Measurements from ENCODE around the gene NBDY. TPM values are rescaled to one million over a fixed set of nuclear protein-coding genes. Genes with fewer than 3 reads are reported as not detected.
"Not testable (repeated sequence)": the region's sequence is repeated elsewhere in the genome, so short reads cannot be mapped to it uniquely, and the experiment has no call there.

Gene NBDY
- 90.1 TPM for total RNA-seq (ENCODE audit: unreplicated experiment)
- long read RNA-seq, transcript NBDY-201 (3 exons, 1,529 nt) = major isoform, 115 of 120 reads
- long read RNA-seq, partial matches to known transcripts = 0 of 120 reads
- long read RNA-seq, other reads (novel, unspliced or antisense) = 1 of 120 reads

- peak; percentile 18 for DNase-seq (ENCODE audit: low spot score)
- Mint-ChIP-seq H3K9me3 (ENCODE audit: unreplicated experiment) (no peaks in the 10 kb centered on the region), H3K4me1 (ENCODE audit: unreplicated experiment) (no peaks in the 10 kb centered on the region), H3K27ac (ENCODE audit: unreplicated experiment) (peak within 1 kb of the TSS; percentile 91), H3K27me3 (ENCODE audit: unreplicated experiment) (peaks cover 5% of the 10 kb centered on the region), H3K36me3 (ENCODE audit: low read depth, unreplicated experiment) (no peaks in the 10 kb centered on the region), H3K4me3 (ENCODE audit: unreplicated experiment) (peak within 1 kb of the TSS; percentile 96)
- TF ChIP-seq CTCF (IDR thresholded peaks at IDR 0.05; ENCODE audit: unreplicated experiment) = no peak
Observed at GRCh38 chrX:56729152-56729850, at the start of gene NBDY. NBDY (plus strand) TSS chrX:56729243; CDS start chrX:56729354, 111 bp downstream.

- not testable (repeated sequence) for H3K4me3 Mint-ChIP-seq (ENCODE audit: unreplicated experiment); H3K4me1 Mint-ChIP-seq (ENCODE audit: unreplicated experiment); H3K36me3 Mint-ChIP-seq (ENCODE audit: low read depth, unreplicated experiment); H3K9me3 Mint-ChIP-seq (ENCODE audit: unreplicated experiment); DNase-seq (ENCODE audit: low spot score); H3K27ac Mint-ChIP-seq (ENCODE audit: unreplicated experiment); H3K27me3 Mint-ChIP-seq (ENCODE audit: unreplicated experiment)
Observed at GRCh38 chrX:56704530-56704929, 24.5 kb upstream of the NBDY start.

GRCh38 chrX:56726605-56727004, 2.4 kb upstream of the NBDY start:
- H3K27me3 Mint-ChIP-seq (ENCODE audit: unreplicated experiment) = peaks cover 5% of the 10 kb centered on the region
- DNase-seq (ENCODE audit: low spot score) = no peak
- no peaks in the 10 kb centered on the region for H3K9me3 Mint-ChIP-seq (ENCODE audit: unreplicated experiment)
- no peak overlapping the region for H3K27ac Mint-ChIP-seq (ENCODE audit: unreplicated experiment)
- no peaks in the 10 kb centered on the region for H3K4me1 Mint-ChIP-seq (ENCODE audit: unreplicated experiment)
- no peak overlapping the region for H3K4me3 Mint-ChIP-seq (ENCODE audit: unreplicated experiment)
- TF ChIP-seq CTCF (IDR thresholded peaks at IDR 0.05; ENCODE audit: unreplicated experiment) = no peak
- H3K36me3 Mint-ChIP-seq (ENCODE audit: low read depth, unreplicated experiment) = no peaks in the 10 kb centered on the region

- no peaks in the 10 kb centered on the region for H3K9me3 Mint-ChIP-seq (ENCODE audit: unreplicated experiment)
- TF ChIP-seq CTCF (IDR thresholded peaks at IDR 0.05; ENCODE audit: unreplicated experiment) = no peak
- H3K4me3 Mint-ChIP-seq (ENCODE audit: unreplicated experiment) = no peak overlapping the region
- no peaks in the 10 kb centered on the region for H3K36me3 Mint-ChIP-seq (ENCODE audit: low read depth, unreplicated experiment)
- DNase-seq (ENCODE audit: low spot score) = no peak
- H3K27me3 Mint-ChIP-seq (ENCODE audit: unreplicated experiment) = peaks cover 5% of the 10 kb centered on the region
- peak overlapping the region; percentile 43 for H3K27ac Mint-ChIP-seq (ENCODE audit: unreplicated experiment)
- no peaks in the 10 kb centered on the region for H3K4me1 Mint-ChIP-seq (ENCODE audit: unreplicated experiment)
Observed at GRCh38 chrX:56727531-56727930, 1.5 kb upstream of the NBDY start.

- DNase-seq (ENCODE audit: low spot score) = no peak
- Mint-ChIP-seq H3K27me3 (ENCODE audit: unreplicated experiment) (peaks cover 5% of the 10 kb centered on the region), H3K4me3 (ENCODE audit: unreplicated experiment) (no peak overlapping the region), H3K9me3 (ENCODE audit: unreplicated experiment) (no peaks in the 10 kb centered on the region), H3K4me1 (ENCODE audit: unreplicated experiment) (no peaks in the 10 kb centered on the region), H3K27ac (ENCODE audit: unreplicated experiment) (no peak overlapping the region), H3K36me3 (ENCODE audit: low read depth, unreplicated experiment) (no peaks in the 10 kb centered on the region)
- TF ChIP-seq CTCF (IDR thresholded peaks at IDR 0.05; ENCODE audit: unreplicated experiment) = no peak
Observed at GRCh38 chrX:56728321-56728720, 722 bp upstream of the NBDY start.
